Gastrocnemius medialis (tissue), 4 donors: ENCODE data around the gene ABR. TPM values are rescaled to one million over a fixed set of nuclear protein-coding genes. Genes with fewer than 3 reads are reported as not detected.

Experiments
- ATAC-seq, 2 donors: fragments of 150-250 bp; one replicate each; pipeline ENCODE4 v1.9.1; 2016
- DNase-seq, 2 donors: peaks; one replicate each; pipeline ENCODE4 v3.0.0-alpha.2; 2019
- H3K27ac ChIP-seq, 4 donors: fragments of 200-600 bp; sonication (generic); 1 replicate in 1 of 4; 2 replicates in 3 of 4; pipeline ENCODE4 v1.5.1; 2016 to 2018; ENCODE audit warnings: mild to moderate bottlenecking in 2 of 4, moderate library complexity in 1 of 4
- H3K27me3 ChIP-seq, 3 donors: fragments of 200-600 bp; sonication (generic) in 2 of 3; 1 replicate in 1 of 3; 2 replicates in 2 of 3; pipeline versions ENCODE4 v1.5.1 to v1.6.0; 2016 to 2019; ENCODE audit warnings: mild to moderate bottlenecking in 1 of 3, moderate library complexity in 1 of 3
- H3K36me3 ChIP-seq, 2 donors: fragments of 200-600 bp; sonication (generic) in 1 of 2; one replicate each; pipeline ENCODE4 v1.5.1; 2017 to 2018
- H3K4me1 ChIP-seq, 2 donors: fragments of 200-600 bp; sonication (generic) in 1 of 2; one replicate each; pipeline ENCODE4 v1.5.1; 2016 to 2017; ENCODE audit warnings: mild to moderate bottlenecking in 2 of 2
- H3K4me3 ChIP-seq, 4 donors: fragments of 200-600 bp; sonication (generic) in 3 of 4; 1 replicate in 1 of 4; 2 replicates in 3 of 4; pipeline ENCODE4 v1.5.1; 2016 to 2019; ENCODE audit warnings: mild to moderate bottlenecking in 2 of 4
- H3K9me3 ChIP-seq, 3 donors: fragments of 200-600 bp; sonication (generic) in 2 of 3; 1 replicate in 1 of 3; 2 replicates in 2 of 3; pipeline ENCODE4 v1.5.1; 2016 to 2019
- CTCF ChIP-seq, 5 experiments: fragments of 450-650 bp in 3 of 5; fragments of 200-600 bp in 2 of 5; sonication (generic) in 2 of 5; IDR thresholded peaks in 4 of 5; conservative IDR thresholded peaks in 1 of 5; 1 replicate in 4 of 5; 2 replicates in 1 of 5; pipeline ENCODE4 v1.5.1; 2016 to 2019; ENCODE audit warnings: antibody characterized with exemption in 5 of 5, mild to moderate bottlenecking in 3 of 5, moderate library complexity in 3 of 5
- POLR2A ChIP-seq, 2 donors: fragments of 450-650 bp; IDR thresholded peaks; one replicate each; pipeline ENCODE4 v1.6.1; 2017; ENCODE audit warnings: antibody characterized with exemption in 2 of 2, mild to moderate bottlenecking in 2 of 2, moderate library complexity in 2 of 2
- in situ Hi-C, 4 donors: fragments of 200-750 bp; cut with MboI; loops; one replicate each; pipeline versions ENCODE4 v1.15.0 to v1.8.0; 2017; ENCODE audit warnings: low sequenced_read_pairs in 4 of 4
- intact Hi-C: fragments of 100-400 bp; cut with DNase I; formaldehyde crosslinking; loops from one replicate; pipeline ENCODE4 v1.15.1; 2023; ENCODE audit warnings: low total_unique reads
- total RNA-seq, 4 donors: library from RNA; depleted of rRNA; stranded (reverse); fragments of >200 nt; gene quantifications; one replicate each; pipeline versions ENCODE4 v1.1.0 to v1.2.3, GENCODE V29; 2016

ABR gene
- total RNA-seq, 4 donors from 2014 or later = 9.7 to 15.4 (median 12.8) TPM

- Histone ChIP-seq H3K4me3 (no peak overlapping the region), H3K9me3 (no peaks in the 10 kb centered on the region), H3K27ac (peak overlapping the region in 1 of 4 donors; percentile 34), H3K36me3 (no peaks in the 10 kb centered on the region), H3K27me3 (peaks cover 0 to 4% (median 0%) of the 10 kb centered on the region in 3 donors), H3K4me1 (peaks cover 0 to 3% of the 10 kb centered on the region in 2 donors)
- in situ Hi-C loops = no loop called here
- no peak for DNase-seq
- no peak for ATAC-seq
- TF ChIP-seq POLR2A (IDR thresholded peaks at IDR 0.05) = no peak
- intact Hi-C loops = no loop called here
Observed at GRCh38 chr17:1166276-1166675, 13.5 kb downstream of the ABR start.

- no peak for TF ChIP-seq POLR2A (IDR thresholded peaks at IDR 0.05)
- no peak for TF ChIP-seq CTCF (IDR thresholded peaks at IDR 0.05 in 4 of 5, conservative IDR thresholded peaks at IDR 0.05 in 1 of 5)
- intact Hi-C loops = no loop called here
- peak overlapping the region in 2 of 4 donors; percentile 19 to 34 for H3K27ac ChIP-seq
- in situ Hi-C loops = no loop called here
- H3K4me3 ChIP-seq = no peak overlapping the region
- H3K9me3 ChIP-seq = no peaks in the 10 kb centered on the region
- H3K36me3 ChIP-seq = no peaks in the 10 kb centered on the region
- H3K27me3 ChIP-seq = peaks cover 0 to 4% (median 0%) of the 10 kb centered on the region in 3 donors
- peaks cover 0 to 3% of the 10 kb centered on the region in 2 donors for H3K4me1 ChIP-seq
- ATAC-seq (no peak), DNase-seq (no peak)
Observed at GRCh38 chr17:1165836-1166235, 13.9 kb downstream of the ABR start.

GRCh38 chr17:1164935-1165556 is 14.7 kb downstream of the ABR start:
- Histone ChIP-seq H3K27me3 (peaks cover 0 to 4% (median 0%) of the 10 kb centered on the region in 3 donors), H3K27ac (peak overlapping the region in 3 of 4 donors; percentile 30 to 43 (median 31)), H3K9me3 (no peaks in the 10 kb centered on the region), H3K4me1 (no peaks in the 10 kb centered on the region), H3K4me3 (no peak overlapping the region), H3K36me3 (no peaks in the 10 kb centered on the region)
- in situ Hi-C loops = no loop called here
- intact Hi-C loops = no loop called here
- no peak for DNase-seq
- peak in 1 of 2 donors; percentile 68 for ATAC-seq
- no peak for TF ChIP-seq POLR2A (IDR thresholded peaks at IDR 0.05)
- peak in 3 of 5 experiments; percentile 12 to 21 (median 13) for TF ChIP-seq CTCF (IDR thresholded peaks at IDR 0.05 in 4 of 5, conservative IDR thresholded peaks at IDR 0.05 in 1 of 5)

- in situ Hi-C loops = no loop called here
- no peaks in the 10 kb centered on the region for H3K9me3 ChIP-seq
- no peak overlapping the region for H3K27ac ChIP-seq
- ATAC-seq (no peak), DNase-seq (no peak)
- H3K4me1 ChIP-seq = no peaks in the 10 kb centered on the region
- no peak overlapping the region for H3K4me3 ChIP-seq
- H3K36me3 ChIP-seq = no peaks in the 10 kb centered on the region
- intact Hi-C loops = no loop called here
- H3K27me3 ChIP-seq = peaks cover 0 to 2% (median 0%) of the 10 kb centered on the region in 3 donors
- TF ChIP-seq POLR2A (IDR thresholded peaks at IDR 0.05) = no peak
Observed at GRCh38 chr17:1162116-1162855, 17.5 kb downstream of the ABR start.

GRCh38 chr17:1160591-1161390 is 19.0 kb downstream of the ABR start:
- H3K4me3 ChIP-seq = no peak overlapping the region
- no peaks in the 10 kb centered on the region for H3K9me3 ChIP-seq
- in situ Hi-C loops = no loop called here
- no peak overlapping the region for H3K27ac ChIP-seq
- peaks cover 0 to 2% (median 0%) of the 10 kb centered on the region in 3 donors for H3K27me3 ChIP-seq
- TF ChIP-seq CTCF (IDR thresholded peaks at IDR 0.05 in 4 of 5, conservative IDR thresholded peaks at IDR 0.05 in 1 of 5) = no peak
- TF ChIP-seq POLR2A (IDR thresholded peaks at IDR 0.05) = no peak
- no peaks in the 10 kb centered on the region for H3K4me1 ChIP-seq
- ATAC-seq = no peak
- no peak for DNase-seq
- intact Hi-C loops = no loop called here
- H3K36me3 ChIP-seq = no peaks in the 10 kb centered on the region
